WI38 (cell line): ENCODE results near the gene PPP1R2.

Experiments
- H3K4me3 ChIP-seq: 2 replicates; pipeline ENCODE4 v1.5.1; 2011; ENCODE audit warnings: low read depth, mild to moderate bottlenecking, control low read depth, low read length
- CTCF ChIP-seq: IDR thresholded peaks from 2 replicates; pipeline ENCODE4 v1.5.1; 2012; ENCODE audit warnings: low read depth, mild to moderate bottlenecking, control low read depth, low read length

The PPP1R2 gene

GRCh38 chr3:195574497-195575304, 31.6 kb upstream of the PPP1R2 start:
- TF ChIP-seq CTCF: no peak
- H3K4me3 ChIP-seq: no peak overlapping the region

DNA sequence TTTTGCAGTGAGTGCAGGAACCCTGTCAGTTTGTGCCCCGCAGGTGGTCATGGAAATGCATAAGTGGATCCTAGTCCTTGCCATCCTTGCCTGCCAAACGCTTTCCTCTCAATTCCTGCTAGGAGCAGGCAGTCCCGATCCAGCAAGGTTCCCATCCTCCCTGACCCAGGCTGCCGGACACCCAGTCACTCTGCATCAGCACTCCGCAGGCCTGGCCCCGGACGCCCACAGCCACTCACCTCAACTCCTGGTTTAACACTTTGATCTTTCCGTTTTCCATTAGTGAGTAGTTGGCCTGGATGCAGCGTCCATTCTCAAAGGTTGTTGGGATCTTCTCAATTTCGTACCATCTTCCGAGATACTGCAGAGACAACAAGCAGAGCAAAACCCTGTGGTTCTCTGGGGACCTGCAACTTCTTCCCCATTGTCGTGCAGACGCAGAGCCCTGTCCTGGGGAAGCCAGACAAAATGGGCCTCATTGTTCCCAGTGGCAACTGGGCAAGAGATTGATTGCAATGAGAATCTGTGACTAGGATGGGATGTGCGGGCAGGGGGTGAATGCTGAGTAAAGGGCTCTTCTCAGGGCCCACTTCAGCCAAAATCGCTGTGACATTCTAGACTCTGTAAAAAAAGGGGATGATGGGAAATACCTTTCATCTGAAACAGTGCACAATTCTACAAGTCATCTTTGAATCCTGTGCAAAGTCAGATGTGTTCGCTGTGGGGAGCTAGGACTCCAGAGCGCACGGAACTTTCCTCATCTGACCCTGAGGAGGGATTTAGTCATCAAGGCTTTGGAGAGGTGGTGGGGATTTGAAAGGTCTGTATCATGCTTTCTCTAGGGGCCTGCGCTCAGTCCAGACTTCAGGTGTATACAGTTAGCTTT, 30.7 kb upstream of the PPP1R2 start:
- no peak overlapping the region for H3K4me3 ChIP-seq
- TF ChIP-seq CTCF: no peak

GRCh38 chr3:195571361-195571760, 28.2 kb upstream of the PPP1R2 start:
- H3K4me3 ChIP-seq: no peak overlapping the region
- no peak for TF ChIP-seq CTCF

DNA sequence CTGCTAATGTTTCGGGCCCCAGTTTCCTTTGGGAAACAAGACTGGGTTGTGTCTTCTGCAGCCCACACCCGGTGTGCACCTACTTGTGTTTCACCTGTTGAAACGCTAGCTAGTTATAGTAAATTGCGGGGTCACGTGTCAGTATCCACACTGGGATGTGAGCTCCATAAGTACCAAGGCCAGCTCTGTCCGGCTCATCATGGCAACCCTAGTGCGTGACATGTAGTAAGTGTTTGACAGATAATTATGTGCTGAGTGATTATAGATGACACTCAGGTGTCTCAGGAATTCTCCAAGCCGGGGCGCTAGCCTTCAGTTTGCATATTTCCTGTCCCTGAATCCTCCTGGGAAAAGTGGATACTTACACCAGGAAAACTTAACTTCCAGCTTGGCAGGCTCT, 27.8 kb upstream of the PPP1R2 start:
- no peak overlapping the region for H3K4me3 ChIP-seq
- TF ChIP-seq CTCF: no peak

DNA sequence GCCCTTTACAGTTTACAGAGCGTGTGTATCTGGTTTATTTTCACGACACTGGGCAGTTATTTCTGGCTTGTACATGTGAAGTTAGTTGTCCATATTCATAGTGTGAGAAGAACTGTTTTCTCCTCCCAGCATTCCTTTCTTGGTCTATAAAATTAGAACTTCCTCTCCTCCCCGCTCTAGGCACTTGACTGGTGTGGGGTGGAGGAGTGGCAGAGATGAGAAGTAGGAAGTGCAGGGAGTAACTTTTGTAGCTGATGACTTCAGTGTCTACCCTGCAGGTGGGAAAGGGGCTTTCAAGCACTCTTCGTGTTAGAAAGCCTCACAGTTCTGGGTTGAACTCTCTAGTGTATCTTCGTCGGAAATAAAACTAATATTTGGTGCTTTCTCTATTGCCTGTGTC, 27.2 kb upstream of the PPP1R2 start:
- no peak for TF ChIP-seq CTCF
- no peak overlapping the region for H3K4me3 ChIP-seq

DNA sequence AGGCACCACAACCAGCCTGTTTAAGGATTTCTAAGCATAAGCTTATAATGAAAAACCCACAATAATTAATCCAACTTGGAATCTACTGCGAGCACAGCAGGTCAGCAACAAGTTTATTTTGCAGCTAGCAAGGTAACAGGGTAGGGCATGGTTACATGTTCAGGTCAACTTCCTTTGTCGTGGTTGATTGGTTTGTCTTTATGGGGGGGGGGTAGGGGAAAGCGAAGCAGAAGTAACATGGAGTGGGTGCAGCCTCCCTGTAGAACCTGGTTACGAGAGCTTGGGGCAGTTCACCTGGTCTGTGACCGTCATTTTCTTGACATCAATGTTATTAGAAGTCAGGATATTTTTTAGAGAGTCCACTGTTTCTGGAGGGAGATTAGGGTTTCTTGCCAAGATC, 25.5 kb upstream of the PPP1R2 start:
- no peak overlapping the region for H3K4me3 ChIP-seq
- TF ChIP-seq CTCF: no peak

DNA sequence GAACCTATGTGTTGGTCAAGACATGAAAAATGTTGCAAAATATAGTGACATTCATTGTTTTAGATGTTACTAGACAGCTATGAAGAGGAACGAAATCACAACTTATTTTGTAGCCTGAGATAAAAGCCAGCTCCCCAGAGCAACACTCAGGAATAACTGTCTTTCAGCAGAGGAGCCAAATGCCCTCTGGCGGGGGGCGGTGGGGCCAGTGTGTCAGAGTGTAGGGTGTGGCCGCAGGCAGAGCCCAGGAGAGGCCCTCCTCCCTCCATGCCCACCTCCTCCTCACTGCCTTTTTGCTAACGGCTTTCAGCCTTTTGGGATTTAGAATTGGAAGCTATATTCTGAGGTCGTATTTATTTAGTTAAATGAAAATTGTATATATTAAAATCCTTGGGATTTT, 23.7 kb upstream of the PPP1R2 start:
- H3K4me3 ChIP-seq: no peak overlapping the region
- TF ChIP-seq CTCF: no peak
